Thyroid gland (tissue), 4 donors: Measurements from ENCODE around the gene BET1L.
"Not testable (repeated sequence)": the region's sequence is repeated elsewhere in the genome, so short reads cannot be mapped to it uniquely, and the experiment has no call there.

Experiments
- POLR2A ChIP-seq, 2 donors: fragments of 450-650 bp; IDR thresholded peaks; one replicate each; pipeline ENCODE4 v1.6.1; 2017; ENCODE audit warnings: antibody characterized with exemption in 2 of 2, mild to moderate bottlenecking in 2 of 2, moderate library complexity in 1 of 2
- TF ChIP-seq, protein P1 (sequence below), 6 experiments: fragments of 200-600 bp in 3 of 6; fragments of 450-650 bp in 3 of 6; sonication (generic) in 3 of 6; IDR thresholded peaks; one replicate each; pipeline ENCODE4 v1.5.1; 2016 to 2019; ENCODE audit warnings: antibody characterized with exemption in 6 of 6, mild to moderate bottlenecking in 2 of 6, inconsistent platforms in 1 of 6, moderate library complexity in 1 of 6

- not testable (repeated sequence) for TF ChIP-seq POLR2A (IDR thresholded peaks at IDR 0.05)
- TF ChIP-seq, protein P1, sequence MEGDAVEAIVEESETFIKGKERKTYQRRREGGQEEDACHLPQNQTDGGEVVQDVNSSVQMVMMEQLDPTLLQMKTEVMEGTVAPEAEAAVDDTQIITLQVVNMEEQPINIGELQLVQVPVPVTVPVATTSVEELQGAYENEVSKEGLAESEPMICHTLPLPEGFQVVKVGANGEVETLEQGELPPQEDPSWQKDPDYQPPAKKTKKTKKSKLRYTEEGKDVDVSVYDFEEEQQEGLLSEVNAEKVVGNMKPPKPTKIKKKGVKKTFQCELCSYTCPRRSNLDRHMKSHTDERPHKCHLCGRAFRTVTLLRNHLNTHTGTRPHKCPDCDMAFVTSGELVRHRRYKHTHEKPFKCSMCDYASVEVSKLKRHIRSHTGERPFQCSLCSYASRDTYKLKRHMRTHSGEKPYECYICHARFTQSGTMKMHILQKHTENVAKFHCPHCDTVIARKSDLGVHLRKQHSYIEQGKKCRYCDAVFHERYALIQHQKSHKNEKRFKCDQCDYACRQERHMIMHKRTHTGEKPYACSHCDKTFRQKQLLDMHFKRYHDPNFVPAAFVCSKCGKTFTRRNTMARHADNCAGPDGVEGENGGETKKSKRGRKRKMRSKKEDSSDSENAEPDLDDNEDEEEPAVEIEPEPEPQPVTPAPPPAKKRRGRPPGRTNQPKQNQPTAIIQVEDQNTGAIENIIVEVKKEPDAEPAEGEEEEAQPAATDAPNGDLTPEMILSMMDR (IDR thresholded peaks at IDR 0.05), result peak in 1 of 6 experiments; percentile 3
These were observed 17.3 kb downstream of the BET1L start for GRCh38 chr11:189843-190311.
